Ammon's horn (tissue), 1 donor: ENCODE measurements around the gene CDK5.
A peak's percentile ranks its signal among the peaks of the same experiment; 100 is the strongest.

Experiments
- DNase-seq: peaks from one replicate; pipeline ENCODE4 v3.0.0-alpha.2; 2016; ENCODE audit warnings: low spot score

CDK5 gene

DNA sequence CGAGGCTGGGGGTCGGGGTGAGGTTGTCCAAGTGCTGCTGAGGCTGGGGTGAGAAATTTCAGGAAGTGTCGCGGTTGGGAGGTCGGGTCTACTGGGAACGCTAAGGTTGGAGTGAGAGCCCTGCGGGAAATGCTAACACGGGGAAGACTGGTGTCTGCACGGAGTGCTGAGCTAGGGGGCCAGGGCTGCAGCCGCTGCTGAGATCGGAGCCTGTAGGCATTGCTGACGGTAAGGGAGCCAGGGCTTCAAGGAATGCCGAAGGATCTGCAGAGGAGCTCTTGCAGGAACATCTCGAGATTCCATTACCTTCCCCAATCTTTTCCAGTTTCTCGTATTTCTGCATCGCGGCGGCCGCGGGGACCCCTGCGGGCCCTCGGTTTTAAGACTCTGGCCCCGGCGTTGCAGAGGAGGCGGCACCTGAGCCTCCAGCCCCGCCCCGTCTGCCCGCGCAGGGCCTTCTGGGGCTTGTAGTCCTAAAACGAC is at the start of gene CDK5:
CDK5 (minus strand) TSS at position 392 of the 483 bp plus-strand sequence; CDS start at position 343, 49 bp downstream.
- DNase-seq = no peak

DNA sequence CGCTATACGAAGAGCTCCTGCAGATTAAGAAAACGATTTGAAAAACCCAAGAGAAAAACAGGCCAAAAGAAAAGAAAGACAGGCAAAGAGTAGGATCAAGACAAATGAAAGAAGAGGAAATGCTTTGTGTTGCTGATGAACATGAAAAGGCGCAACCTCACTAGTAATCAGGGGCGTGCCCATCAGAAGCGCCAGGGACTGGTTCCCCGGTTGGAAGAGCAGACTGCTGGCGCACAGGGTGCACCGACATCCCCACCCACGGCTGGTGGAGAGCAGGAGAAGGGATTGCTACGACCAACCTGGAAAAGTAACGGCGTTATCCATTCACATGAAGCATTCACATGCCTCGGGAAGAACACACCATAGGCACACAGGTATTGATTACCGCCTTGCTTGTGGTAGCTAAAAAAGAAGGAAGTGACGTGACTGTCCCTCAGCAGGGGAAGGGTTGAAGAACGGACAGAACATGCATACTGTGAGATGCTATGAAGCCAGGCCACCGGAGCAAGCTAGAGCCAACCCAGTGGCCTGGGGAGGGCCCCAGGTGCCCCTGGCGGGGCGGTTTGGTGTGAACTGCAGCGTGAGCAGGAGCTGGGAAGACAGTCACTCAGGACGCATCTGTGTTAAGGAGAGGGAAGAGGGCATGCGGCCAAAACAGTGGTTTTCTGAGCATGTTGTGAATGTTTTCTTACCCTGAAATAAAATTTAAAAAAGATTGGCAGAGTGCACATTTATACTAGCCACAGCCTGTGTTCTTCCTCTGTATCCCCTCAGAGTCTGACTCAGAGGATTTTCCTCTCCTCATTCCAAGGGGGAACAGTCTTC is 46.9 kb upstream of the CDK5 start:
- no peak for DNase-seq

DNA sequence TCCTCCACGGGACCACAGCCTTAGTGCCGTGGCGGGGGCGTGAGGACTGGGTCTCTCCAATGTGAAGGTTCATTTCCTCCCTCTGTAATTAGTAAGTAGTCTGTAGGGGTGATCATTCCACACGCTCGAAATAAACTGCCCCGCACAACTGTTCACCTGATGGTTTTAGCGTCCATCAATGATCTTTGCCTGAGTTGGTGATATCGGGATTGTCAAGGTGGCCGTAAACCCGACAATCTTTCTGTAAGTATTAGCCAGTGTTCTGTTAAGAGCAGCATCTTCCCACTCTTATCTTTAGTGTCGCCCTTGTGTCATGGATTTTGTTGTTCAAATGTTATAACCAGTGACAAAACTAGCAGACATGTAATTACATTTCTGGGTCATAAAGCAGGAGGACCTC is 46.3 kb upstream of the CDK5 start:
- DNase-seq = no peak

DNA sequence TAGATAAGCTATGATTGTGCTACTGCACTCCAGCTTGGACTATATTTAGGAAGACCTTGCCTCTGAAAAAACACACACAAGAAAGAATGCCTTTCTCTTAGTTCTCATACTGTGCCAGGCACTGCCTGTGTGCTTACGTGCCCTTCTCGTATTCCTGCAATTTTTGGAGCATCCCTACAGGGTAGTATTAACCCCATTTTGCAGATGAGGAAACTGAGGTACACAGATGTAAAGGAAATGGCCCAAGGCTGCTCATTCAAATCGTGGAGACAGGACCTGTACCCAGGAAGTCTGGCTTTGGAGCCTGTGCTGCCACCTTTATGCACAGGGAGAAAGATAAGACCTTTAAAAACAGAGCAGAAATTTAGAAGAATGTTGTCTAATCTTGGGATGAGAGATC is 45.3 kb upstream of the CDK5 start:
- no peak for DNase-seq

DNA sequence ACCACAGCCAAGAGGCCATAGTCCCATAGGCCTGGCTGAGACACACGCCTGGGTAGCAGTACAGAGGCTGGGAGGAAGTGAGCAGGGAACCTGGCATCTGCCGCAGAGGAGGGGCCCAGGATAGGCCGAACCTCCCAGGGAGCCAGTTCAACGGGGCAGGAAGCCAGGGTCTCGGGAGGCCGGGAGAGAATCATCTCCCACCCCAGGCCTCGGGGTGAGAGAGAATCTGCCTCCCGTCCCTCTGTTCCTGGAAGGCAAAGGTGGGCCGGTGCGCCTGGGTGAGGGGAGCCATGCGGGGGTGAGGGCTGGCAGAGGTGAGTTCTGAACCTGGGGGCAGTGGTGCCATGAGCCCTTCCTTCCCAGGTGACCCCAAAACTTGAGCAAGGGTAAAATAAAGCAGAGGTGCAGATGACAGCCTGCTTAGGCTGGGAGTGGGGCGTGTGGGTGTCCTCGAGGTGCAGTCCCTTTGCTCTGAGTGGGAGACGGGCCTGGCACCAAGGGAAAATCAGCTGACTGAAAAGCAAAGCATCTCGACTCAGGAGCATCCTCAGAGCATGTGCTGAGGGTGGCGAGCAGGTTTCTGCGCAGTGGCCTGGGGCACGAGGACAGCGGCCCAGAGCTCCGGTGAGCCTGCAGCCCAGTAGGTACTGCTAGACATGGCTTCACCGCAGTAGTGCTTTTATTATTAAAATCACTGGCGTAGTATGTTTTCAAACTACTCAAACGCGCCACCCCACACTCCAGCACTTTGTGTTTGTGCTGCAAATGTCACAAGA is 44.1 kb upstream of the CDK5 start:
- no peak for DNase-seq

DNA sequence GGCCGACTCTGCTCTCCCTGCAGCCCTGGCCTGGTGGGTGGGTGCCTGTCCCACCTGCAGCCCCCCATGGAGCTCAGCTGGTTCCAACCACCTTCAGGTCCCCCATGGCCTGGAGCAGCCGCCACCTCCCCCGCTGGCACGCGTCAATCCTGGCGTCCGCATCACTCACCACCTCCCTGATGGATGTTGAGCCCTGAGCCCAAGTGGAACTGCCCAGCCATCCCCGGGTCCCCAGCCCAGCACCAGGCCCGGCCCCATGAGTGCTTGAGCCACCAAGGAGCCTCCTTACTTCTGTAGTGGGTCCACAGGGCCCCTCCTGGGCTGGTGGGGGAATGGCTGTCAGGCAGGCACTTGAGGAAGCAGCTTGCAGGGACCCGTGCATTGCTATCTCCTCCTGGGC is 43.2 kb upstream of the CDK5 start:
- DNase-seq = no peak

DNA sequence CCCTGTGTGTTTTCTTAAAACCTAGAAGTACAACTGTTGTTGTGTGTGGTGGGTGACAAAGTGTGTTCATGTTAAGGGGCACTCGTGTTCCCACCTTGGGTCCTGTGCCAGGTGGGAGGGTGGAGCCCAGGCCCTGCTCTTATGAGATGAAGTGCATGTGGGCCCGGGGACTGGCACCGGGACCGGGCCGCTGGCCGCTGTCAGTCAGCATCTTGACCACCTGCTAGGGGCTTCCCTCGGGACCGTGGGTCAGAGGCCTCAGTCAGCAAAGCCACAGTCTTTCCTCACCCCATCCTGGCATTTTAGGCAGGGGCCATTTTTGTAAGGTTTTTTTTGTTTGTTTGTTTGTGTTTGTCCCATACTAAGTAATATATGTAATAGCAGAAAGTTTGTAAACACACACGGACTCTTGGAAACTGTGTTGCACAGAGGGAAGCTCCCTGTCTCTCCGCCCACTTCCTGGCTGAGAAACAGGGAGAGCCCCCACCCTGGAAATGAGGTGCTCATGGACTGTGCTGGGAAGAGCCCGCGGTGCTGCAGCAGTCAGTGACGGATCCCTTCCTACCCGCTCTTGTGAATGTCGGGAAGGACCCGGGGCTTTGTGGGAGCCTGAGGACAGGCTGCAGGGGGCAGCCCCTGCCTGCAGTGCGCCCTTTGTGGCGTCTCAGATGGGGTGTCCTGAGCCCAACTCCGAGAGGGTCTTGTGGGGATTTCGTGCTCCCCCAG is 42.0 kb upstream of the CDK5 start:
- no peak for DNase-seq

DNA sequence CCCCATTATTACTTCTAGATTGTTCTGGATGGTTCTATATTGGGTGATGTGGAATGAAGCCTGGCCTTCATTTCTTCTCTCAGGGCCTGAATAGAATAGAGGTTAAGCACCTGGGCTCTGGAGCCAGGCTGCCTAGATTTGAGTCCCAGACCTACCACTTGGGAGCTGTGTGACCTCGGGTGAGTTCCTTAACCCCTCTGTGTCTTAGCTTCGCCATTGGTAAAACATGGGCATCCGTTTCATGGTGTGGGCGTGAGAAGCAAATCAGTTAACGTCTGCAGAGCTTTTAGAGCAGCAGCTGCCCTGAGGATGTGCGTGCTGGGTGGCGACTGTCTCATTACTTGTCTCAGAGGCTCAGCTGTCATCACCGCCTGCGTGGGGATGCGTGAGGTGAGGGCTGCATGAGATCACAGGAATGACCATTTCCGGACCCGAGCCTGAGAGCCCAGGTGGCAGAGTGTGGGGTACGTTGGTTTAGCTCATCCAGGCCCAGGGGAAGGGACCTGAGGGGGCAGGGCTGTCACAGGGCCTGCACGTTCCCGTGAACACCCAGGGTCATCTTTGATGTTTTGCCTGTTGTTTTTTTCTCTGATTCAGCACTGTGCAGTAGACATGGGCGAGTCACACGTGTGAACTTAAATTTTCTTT is 38.3 kb upstream of the CDK5 start:
- DNase-seq = no peak

DNA sequence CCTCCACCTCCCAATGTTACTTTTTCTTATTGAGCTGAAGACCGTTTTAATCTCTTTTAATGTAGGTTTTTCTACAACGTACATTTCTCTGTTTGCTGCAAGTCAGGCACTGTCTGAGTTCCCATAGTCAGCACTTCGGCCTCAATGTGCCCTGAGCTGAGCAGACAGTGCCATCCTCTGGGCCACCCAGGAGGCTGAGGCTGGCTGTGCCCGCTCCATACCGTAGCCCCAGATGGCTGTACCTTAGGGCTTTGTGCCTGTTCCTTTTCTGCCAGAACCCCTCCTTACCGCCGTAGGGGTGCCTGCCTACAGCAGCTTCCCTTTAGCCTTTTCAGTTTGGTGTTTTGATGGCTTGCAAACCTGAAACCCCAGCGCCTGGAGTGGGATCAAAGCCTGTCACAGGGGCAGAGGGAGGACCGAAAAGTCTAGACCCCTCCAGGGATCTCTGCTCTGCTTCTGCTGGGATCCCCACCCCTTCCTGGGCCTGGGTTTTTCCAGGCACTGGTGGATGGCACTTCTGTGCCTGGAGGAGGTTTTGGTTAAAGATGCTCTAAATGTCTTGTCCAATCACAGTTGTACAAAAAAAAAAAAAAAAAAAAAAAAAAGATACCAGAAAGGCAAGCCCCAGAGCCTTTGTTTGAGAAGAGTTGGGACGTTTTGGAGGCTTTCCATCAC is 37.6 kb upstream of the CDK5 start:
- DNase-seq = no peak

DNA sequence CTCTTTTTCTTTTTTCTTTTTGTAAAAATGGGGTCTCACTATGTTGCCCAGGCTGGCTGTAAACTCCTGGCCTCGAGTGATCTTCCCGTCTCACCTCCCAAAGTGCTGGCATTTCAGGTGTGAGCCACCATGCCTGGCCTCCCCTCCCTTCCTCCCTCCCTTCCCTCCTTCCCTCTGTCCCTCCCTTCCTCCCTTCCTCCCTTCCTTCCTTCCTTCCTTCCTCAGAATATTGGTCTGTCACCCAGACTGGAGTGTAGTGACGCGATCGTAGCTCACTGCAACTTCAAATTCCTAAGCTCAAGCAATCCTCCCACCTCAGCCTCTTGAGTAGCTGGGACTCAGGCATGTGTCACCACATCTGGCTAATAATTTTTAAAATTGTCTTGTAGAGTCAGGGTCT is 37.0 kb upstream of the CDK5 start:
- no peak for DNase-seq

DNA sequence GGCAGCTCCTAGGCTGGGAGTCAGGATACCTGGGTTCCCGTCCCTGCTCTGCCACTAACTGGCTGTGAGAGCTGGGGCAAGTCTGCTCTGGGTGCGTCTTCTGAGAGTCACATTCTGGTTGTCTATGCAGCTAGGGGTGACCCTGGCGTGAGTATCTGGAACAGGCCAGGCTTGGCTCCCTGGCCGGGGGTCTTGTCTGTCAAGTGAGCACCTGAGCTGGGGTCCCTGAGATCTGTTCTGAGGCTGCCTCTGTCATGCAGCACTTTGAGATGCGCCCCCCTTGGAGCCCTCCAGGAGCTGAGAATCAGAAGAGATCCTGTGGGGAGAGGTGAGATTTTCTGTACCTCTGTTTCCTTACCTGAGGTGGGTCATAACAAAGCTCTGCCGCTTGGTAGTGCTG is 36.1 kb upstream of the CDK5 start:
- DNase-seq = no peak

DNA sequence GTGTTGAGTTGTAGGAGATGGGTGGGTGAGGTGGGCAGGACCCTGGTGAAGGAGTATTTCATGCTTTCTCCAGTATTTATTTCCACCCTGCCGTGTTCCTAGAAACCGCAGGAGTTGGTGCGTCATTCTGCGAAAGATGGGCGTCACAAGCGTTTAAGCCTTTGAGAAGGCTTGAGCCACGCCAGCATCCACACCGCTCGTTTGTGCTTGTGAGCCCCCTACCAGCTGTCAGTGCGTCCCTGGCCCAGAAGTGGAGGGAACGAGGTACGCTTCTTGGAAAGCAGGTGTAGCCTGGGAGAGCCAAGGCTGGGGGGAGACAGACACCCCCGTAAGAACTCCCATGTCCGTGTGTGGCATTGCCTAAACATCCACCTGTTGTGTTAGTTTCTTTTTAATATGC is 34.3 kb upstream of the CDK5 start:
- DNase-seq = no peak

DNA sequence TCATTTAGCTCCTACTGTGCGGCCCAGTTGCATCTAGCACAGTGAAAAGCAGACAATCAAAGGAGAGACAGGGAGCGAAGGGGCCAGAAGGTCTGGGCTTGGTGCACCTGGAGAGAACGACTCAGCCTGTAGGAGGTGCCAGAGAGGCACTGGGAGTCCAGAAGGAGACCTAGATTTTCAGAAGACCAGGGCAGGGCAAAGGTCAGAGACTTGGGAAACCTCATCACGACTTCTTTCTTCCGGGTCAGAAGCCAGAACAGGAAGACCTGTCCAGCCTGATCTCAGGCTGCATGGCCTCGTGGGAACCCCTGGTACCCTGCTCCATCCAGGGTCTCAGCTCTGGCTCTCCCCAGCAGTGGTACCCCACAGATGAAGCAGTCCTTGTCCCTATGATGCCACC is 33.7 kb upstream of the CDK5 start:
- DNase-seq = no peak

DNA sequence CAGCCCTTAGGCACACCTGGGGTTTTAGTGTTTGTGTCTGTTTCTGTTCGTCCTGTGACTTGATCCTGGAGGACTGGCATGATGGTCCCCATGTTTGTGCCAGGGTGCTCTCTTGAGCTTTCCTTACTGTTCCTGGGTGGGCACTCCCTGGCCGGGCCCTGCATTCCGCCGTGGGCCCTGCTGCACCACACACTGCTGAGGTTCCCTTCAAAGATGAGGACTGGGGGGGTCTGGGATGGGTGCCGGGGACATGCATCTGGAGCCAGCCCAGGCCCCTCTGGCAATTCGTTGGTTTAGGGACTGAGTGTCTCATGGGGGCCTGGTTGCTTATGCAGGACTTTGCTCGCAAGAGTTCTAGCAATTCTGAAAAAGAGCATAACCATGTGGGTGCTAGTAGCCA is 33.3 kb upstream of the CDK5 start:
- DNase-seq = no peak

DNA sequence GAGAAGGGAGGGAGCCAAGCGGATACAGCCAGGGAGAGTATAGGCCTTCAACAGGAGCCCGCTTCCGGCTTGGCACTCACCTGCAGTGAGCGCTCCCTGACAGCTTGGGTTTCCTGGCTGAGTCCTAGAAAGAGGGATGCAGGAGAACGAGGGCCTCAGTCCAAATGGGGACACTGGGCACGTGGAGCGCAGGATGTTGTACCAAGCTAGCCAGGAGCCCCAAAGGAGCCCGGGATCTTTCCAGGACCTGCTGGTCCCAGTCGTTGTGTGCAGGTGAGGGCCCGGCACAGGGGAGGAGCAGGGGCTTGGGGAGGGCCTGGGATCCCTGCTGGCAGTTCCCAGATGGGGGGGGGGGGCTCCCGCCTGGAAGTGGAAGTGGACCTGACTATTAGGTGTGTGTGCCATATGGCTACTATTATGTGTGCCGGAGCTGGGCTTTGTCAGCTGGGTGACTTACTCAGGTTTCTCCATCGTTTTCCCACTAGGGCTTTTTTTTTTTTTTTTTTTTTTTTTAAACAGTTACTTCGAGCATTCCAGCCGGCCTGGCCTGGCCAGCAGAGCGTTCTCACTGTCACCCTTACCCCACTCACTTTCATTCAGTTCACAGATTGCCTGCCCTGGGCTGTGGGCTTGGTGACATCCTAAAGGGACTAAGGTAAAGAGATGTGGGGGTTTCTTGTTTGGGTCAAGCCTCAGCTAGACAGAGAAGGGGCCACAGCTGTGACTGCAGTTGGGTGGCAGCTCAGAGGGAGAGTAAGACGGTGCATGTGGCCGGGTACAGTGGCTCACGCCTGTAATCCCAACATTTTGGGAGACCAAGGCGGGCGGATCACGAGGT is 32.4 kb upstream of the CDK5 start:
- DNase-seq = no peak

DNA sequence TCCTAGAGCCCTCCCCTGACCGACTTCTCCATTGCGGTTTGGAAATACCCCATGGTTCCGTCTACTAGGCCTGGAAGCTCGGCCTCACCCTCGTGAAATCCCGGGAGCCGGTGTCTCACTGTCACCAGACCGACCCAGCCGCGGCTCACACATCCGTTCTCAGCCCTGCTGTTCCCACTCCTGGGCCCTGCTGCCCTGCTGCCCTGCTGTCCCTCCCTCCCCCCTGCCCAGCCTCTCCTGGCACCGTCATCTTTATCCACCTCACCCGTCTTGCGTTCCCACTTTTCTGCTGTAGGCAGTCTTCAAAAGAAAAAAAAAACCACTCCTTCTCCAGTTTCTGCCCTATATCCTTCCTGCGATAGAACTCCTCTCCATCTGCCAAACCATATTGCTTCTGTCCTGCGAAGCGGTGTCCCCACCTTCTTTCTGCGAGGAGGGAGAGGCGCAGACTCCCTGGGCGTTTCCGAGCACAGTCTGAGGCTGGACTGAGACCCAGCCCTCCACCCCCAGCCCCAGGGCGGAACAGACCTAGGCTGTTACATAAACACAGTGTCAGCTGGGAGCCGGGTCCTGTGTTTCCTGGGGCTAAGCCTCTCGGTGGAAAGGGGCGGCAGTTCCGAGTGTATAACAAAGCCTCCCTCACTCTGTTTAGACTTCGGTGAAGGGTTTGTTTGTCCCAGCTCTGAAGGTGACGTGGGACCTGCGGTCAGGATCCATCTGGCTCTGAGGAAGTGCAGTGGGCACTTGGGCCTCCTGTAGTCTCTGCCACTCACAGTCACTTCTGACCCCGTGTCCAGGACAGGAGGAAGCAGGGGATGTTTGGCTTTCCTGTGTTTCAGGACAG is 31.4 kb upstream of the CDK5 start:
- peak; percentile 55 for DNase-seq

DNA sequence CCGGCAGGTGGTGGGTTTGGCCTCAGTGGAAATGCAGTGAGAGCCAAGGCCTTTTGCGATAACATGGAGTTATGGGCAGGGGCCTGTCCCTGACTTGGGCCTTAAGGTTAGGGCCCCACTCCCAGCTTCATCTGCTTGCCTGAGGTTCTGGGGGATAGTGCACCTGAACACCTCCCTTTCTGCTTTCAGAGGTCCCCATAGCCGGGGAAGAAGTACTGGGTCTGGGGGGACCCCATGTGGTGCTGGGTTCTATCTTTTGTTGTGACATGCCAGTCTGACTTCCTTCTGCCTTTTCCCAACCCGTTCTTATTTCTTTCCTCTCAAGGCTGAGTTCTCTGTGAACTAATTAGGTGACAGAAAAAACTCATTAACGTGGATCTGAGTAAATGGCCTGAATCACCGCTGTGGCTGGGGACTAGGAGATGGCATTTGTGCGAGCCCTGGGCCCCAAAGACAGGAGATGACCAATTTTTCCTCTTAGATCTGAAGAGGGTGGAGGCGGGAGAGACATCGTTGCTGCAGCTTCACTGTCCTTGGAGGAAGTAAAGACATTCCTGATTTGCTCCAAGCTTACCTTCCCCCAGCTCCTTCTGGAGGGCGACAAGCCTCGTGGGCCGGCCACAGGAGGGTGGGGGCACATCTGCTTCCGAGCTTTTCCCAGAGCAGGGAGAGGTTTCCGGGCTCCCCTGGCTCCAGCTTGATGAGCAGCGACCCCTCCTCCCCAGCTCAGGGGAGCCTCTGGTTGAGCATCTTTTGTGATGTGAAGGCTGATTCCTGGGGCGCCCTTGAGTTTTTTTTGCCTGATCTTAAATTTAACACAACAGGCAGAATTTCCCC is 30.5 kb upstream of the CDK5 start:
- no peak for DNase-seq

DNA sequence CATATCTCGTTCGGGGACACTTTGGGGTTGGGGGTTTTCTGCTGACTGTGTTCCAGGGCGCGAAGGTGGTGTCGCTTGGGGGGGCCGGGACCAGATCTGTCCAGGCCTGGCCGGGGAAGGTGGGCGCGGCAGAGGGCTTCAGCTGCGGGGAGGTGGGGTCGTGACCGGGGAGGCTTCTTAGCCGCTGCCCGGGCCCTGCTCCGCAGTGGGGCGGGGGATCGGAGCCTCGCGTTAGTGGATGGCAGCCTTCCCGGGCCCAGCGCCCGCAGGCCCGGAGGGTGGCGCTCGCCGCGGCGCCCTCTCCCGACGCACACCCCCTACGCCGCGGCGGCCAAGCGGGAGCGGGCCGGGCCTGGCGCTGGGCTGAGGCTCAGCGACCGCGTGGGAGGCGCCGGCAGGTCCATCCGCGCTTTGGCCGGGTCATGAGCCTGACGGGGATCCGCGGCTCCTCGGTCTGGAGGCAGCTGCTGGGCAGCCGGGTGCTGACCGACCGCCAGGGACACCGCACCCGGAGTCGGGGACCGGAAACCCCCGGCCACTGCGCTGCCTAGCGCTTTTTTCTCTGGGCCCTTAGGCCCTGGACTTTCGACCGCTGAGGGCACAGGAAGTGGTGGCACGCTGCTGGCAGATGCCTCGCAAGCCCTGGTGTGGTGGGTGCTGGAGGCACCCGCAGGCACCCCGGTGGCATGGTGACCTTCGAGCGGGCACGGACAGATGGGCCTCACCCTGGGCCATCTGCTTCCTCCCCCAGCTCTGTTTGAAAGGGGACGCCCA is 29.7 kb upstream of the CDK5 start:
- DNase-seq = peak; percentile 74
